ENCODE measurements around the gene TUBE1. TPM values are rescaled to one million over a fixed set of nuclear protein-coding genes. Genes with fewer than 3 reads are reported as not detected.
A peak's percentile ranks its signal among the peaks of the same experiment; 100 is the strongest.

TUBE1 gene
- total RNA-seq, 1 experiment from 2014 or later, result 11.6 TPM

- Mint-ChIP-seq H3K36me3 (ENCODE audit: insufficient read depth in 1 of 3, low read depth in 3 of 3) (peaks cover 0 to 6% (median 4%) of the 10 kb centered on the region in 3 experiments; a peak in 5 of 7 replicates), H3K27ac (0 out of 7 replicates have a peak overlapping the region, but pooled peaks of 1 of the 3 experiments have one; percentile 16), H3K4me3 (no peak overlapping the region; a peak in 1 of 5 replicates), H3K9me3 (peaks cover 4 to 5% of the 10 kb centered on the region in 2 experiments; a peak in 4 of 5 replicates), H3K27me3 (ENCODE audit: low read depth) (no peaks in the 10 kb centered on the region), H3K4me1 (peaks cover 20 to 28% of the 10 kb centered on the region in 2 experiments)
- Histone ChIP-seq H3K9me3 (ENCODE audit: control insufficient read depth, low read depth, low read length) (no peaks in the 10 kb centered on the region), H2BK120ac (ENCODE audit: low read depth, low read length, poor library complexity, severe bottlenecking) (no peak overlapping the region), H3K79me2 (ENCODE audit: insufficient read depth, low read length) (no peaks in the 10 kb centered on the region), H2BK20ac (ENCODE audit: low read depth, low read length, poor library complexity, severe bottlenecking) (no peak overlapping the region), H3K4me2 (ENCODE audit: insufficient read depth, insufficient read length, low read length) (peak overlapping the region; percentile 26), H3K27ac (ENCODE audit: insufficient read length, low read depth, low read length) (peak overlapping the region; percentile 75), H4K8ac (replicated peaks; ENCODE audit: insufficient read length, low read depth, low read length) (no peak overlapping the region), H3K27me3 (ENCODE audit: insufficient read depth, low read length) (no peaks in the 10 kb centered on the region), H3K23me2 (ENCODE audit: insufficient read length, low read depth, low read length, poor library complexity, severe bottlenecking) (no peaks in the 10 kb centered on the region), H2BK5ac (ENCODE audit: insufficient read length, low read length) (no peak overlapping the region), H2AK5ac (ENCODE audit: insufficient read length, low read length) (no peak overlapping the region), H3T11ph (ENCODE audit: low read length) (no peak overlapping the region), H3K23ac (ENCODE audit: insufficient read length, low read depth, low read length) (no peak overlapping the region), H3K56ac (ENCODE audit: insufficient read length, low read depth, low read length) (no peak overlapping the region), H3K4me1 (ENCODE audit: insufficient read depth, low read length) (peaks cover 12% of the 10 kb centered on the region), H4K5ac (ENCODE audit: insufficient read length, low read depth, low read length) (no peak overlapping the region), H2BK12ac (ENCODE audit: insufficient read length, low read depth, low read length) (no peak overlapping the region), H3K9ac (ENCODE audit: extremely low read depth, insufficient read length, low read length) (no peak overlapping the region), H2AFZ (ENCODE audit: low read length) (no peak overlapping the region), H4K91ac (ENCODE audit: insufficient read length, low read depth, low read length) (no peak overlapping the region), H2BK15ac (ENCODE audit: low read depth, low read length) (no peak overlapping the region), H3K4ac (ENCODE audit: low read depth, low read length) (no peak overlapping the region), H3K18ac (ENCODE audit: insufficient read length, low read depth, low read length) (no peak overlapping the region), H3K79me1 (ENCODE audit: insufficient read depth, low read depth, low read length, poor library complexity, severe bottlenecking) (no peaks in the 10 kb centered on the region), H3K14ac (ENCODE audit: insufficient read depth, low read length) (no peak overlapping the region), H4K20me1 (ENCODE audit: control insufficient read depth, insufficient read depth, insufficient read length) (no peaks in the 10 kb centered on the region)
- peak; percentile 45 for DNase-seq
- no CpG with 5 or more reads among the region's 4 CpGs for WGBS (ENCODE audit: extremely low coverage, insufficient read length, low lambda C conversion rate)
- TF ChIP-seq CTCF (conservative IDR thresholded peaks at IDR 0.05), result no peak
Measured at GRCh38 chr6:112100561-112100960, 13.3 kb upstream of the TUBE1 start.

Measured in H9 (cell line).